Activated CD4-positive, alpha-beta T cell treated with anti-CD3 and anti-CD28 coated beads, Interleukin-2, amount 10 ng/mL, durations not matched to agents 7 days and 5 days (primary cell): Measurements from ENCODE around the gene LRRC26. TPM values are rescaled to one million over a fixed set of nuclear protein-coding genes. Genes with fewer than 3 reads are reported as not detected.

ENCODE experiments used
- CTCF ChIA-PET: fragments of 350-600 bp; sonication (Branson Sonifier 250); formaldehyde crosslinking; loops from one replicate; lab custom pipeline; 2021; ENCODE audit warnings: antibody characterized with exemption; lab: Charles Lee
- POLR2A ChIA-PET: fragments of 350-600 bp; sonication (Branson Sonifier 250); formaldehyde crosslinking; loops from one replicate; lab custom pipeline; 2021; ENCODE audit warnings: antibody characterized with exemption; lab: Charles Lee
- DNase-seq: peaks from one replicate; pipeline ENCODE4 v3.0.0-alpha.2; 2020
- H3K27ac Mint-ChIP-seq: one replicate; pipeline ENCODE4 v1.8.0; 2021; ENCODE audit warnings: mild to moderate bottlenecking, moderate library complexity, mixed read lengths
- H3K27me3 Mint-ChIP-seq: one replicate; pipeline ENCODE4 v1.8.0; 2021; ENCODE audit warnings: mixed read lengths
- H3K36me3 Mint-ChIP-seq: one replicate; pipeline ENCODE4 v1.8.0; 2021; ENCODE audit warnings: low read depth, mixed read lengths
- H3K4me1 Mint-ChIP-seq: one replicate; pipeline ENCODE4 v1.8.0; 2021; ENCODE audit warnings: mixed read lengths
- H3K4me3 Mint-ChIP-seq: one replicate; pipeline ENCODE4 v1.8.0; 2021; ENCODE audit warnings: mild to moderate bottlenecking, moderate library complexity, mixed read lengths
- H3K9me3 Mint-ChIP-seq: one replicate; pipeline ENCODE4 v1.8.0; 2021; ENCODE audit warnings: mixed read lengths
- total RNA-seq, 2 experiments: library from RNA; stranded (reverse); gene quantifications; one replicate each; pipeline ENCODE4 v1.2.3, GENCODE V29; 2021

LRRC26 gene
- total RNA-seq, 2 experiments from 2014 or later, result not detected

DNA sequence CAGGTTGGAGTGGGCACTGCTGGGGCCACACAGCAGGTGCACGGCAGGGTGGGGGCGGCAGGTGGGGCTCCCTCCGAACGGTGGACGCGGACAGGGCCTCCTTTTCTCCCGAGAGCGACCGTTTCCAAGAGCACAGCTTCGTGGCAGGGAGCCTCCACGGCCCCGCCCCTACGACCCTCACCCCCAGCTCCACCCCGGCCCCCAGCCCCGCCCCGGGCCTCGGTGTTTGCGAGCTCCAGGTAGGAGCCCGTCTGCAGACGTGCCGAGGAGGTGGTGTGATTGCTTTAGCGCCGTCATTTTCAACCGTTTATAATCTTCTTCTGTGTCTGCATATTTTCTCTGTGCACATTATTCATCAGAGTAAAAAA is 22.1 kb downstream of the LRRC26 start:
- CTCF ChIA-PET, result no interaction called here
- peaks cover 3% of the 10 kb centered on the region for H3K27me3 Mint-ChIP-seq
- no peaks in the 10 kb centered on the region for H3K9me3 Mint-ChIP-seq
- H3K27ac Mint-ChIP-seq, result no peak overlapping the region
- peaks cover 4% of the 10 kb centered on the region for H3K4me1 Mint-ChIP-seq
- POLR2A ChIA-PET, result no interaction called here
- no peak for DNase-seq
- H3K36me3 Mint-ChIP-seq, result no peaks in the 10 kb centered on the region
- no peak overlapping the region for H3K4me3 Mint-ChIP-seq

DNA sequence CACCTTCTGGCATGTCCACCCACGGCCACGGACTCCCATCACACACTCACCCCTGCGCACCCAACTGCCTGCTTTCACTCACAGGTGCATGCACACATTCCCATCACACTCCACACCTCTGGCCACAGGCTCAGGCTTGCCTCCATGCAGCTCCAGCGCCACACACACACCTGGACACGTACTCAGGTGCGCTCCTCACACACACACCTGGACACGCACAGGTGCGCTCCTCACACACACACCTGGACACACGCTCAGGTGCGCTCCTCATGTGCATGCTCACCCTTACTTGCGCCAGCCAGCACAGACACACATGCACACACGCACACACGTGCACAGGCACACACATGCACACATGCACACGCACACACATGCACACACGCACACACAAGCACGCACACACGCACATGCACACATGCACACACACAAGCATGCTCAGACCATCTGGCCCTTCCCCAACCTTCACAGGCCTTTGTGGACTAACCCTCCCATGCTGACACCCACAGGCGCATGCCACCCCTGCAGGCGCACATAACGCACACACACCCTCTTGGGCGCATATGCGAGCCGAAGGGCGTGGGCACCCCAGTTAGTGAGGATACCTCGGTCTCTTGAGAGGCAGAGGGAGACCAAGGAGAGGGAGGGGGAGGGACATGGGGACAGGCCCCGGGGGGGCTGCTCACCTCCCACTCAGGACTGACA is 22.6 kb downstream of the LRRC26 start:
- H3K27ac Mint-ChIP-seq, result no peak overlapping the region
- no peak for DNase-seq
- no peaks in the 10 kb centered on the region for H3K9me3 Mint-ChIP-seq
- H3K27me3 Mint-ChIP-seq, result peaks cover 5% of the 10 kb centered on the region
- ChIA-PET CTCF (no interaction called here), POLR2A (no interaction called here)
- H3K4me1 Mint-ChIP-seq, result peaks cover 4% of the 10 kb centered on the region
- H3K36me3 Mint-ChIP-seq, result no peaks in the 10 kb centered on the region
- no peak overlapping the region for H3K4me3 Mint-ChIP-seq

DNA sequence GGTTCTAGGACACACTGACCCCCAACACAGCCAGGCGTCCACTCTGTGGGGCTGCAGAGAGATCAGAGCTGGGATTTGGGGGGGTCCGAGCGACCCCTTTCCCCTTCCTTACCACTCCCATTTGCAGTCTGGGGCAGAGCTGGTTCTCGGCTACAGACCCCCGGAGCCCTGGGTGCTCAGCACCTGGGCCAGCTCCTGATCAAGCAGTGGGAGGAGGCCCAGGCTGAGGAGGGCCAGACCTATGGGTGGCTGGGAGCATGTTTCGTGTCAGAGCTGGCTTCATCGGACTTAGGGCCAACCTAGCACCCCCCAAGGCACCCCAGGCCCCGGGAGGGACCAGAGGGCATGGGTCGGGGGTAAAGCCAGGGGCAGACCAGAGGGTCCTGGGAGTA is 23.3 kb downstream of the LRRC26 start:
- peaks cover 11% of the 10 kb centered on the region for H3K27me3 Mint-ChIP-seq

DNA sequence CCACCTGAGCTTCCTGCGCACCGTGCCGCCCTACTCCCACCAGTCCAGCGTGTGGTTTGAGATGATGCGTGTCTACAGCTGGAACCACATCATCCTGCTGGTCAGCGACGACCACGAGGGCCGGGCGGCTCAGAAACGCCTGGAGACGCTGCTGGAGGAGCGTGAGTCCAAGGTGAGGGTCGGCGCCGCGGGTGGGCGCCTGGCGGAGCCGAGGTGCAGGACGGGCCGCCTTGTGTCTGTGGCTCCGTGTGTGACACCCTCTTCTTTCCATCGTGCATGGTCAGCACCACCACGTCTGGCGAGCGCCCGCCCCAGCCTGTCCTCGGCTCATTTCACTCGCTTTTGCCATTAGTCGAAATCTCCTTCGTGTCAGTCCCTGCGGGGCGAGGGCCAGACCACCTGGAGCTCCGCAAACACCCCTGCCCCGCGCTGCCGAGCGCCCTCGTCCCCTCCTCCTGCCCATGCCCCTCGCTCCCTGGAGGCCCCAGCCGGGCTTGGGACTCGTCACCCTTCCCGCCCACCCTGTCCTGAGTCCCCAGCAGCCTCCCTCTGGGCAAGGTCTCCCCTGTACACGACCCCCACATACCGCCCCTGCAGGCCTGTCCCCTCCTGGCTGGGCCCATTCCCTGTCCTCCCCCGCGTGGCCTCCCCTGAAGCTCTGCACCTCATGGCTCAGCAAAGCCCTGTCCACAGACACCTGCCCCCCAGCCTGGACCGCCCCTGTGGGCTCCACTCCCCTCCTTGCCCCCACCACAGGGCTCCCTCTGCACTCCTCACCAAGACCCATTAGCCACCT is 23.9 kb downstream of the LRRC26 start:
- POLR2A ChIA-PET, result no interaction called here
- H3K9me3 Mint-ChIP-seq, result no peaks in the 10 kb centered on the region
- CTCF ChIA-PET, result no interaction called here
- no peak for DNase-seq
- H3K36me3 Mint-ChIP-seq, result no peaks in the 10 kb centered on the region
- H3K4me1 Mint-ChIP-seq, result peaks cover 7% of the 10 kb centered on the region
- H3K27ac Mint-ChIP-seq, result no peak overlapping the region
- H3K4me3 Mint-ChIP-seq, result no peak overlapping the region
- H3K27me3 Mint-ChIP-seq, result peaks cover 14% of the 10 kb centered on the region

More for the DNA sequence above, 23.3 kb downstream of the LRRC26 start:
- H3K27ac Mint-ChIP-seq, result no peak overlapping the region
- H3K4me3 Mint-ChIP-seq, result no peak overlapping the region
- H3K9me3 Mint-ChIP-seq, result no peaks in the 10 kb centered on the region
- ChIA-PET CTCF (no interaction called here), POLR2A (no interaction called here)
- peaks cover 6% of the 10 kb centered on the region for H3K4me1 Mint-ChIP-seq
- H3K36me3 Mint-ChIP-seq, result no peaks in the 10 kb centered on the region
- no peak for DNase-seq

DNA sequence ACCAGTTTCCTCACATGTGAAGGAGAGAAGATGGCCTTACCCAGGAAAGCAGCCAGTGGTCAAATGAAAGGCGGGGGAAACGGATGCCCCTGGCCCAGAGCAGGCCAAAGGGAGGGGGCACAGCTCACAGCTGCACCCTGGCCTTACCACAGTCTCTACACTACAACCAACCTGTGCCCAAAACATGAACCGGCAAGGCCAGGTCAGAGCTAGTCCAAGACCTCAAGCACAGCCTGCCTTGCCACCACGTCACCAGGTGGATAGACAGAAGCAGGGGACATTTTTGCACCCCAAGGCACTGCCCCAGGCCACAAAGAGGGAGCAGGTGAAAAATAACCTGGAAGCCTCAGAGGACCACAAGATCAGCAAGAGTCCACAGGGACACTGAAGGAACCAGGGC is 26.4 kb downstream of the LRRC26 start:
- ChIA-PET CTCF (no interaction called here), POLR2A (no interaction called here)
- Mint-ChIP-seq H3K36me3 (no peaks in the 10 kb centered on the region), H3K9me3 (no peaks in the 10 kb centered on the region), H3K27ac (no peak overlapping the region), H3K27me3 (peaks cover 33% of the 10 kb centered on the region), H3K4me1 (peaks cover 10% of the 10 kb centered on the region), H3K4me3 (no peak overlapping the region)
- DNase-seq, result no peak

DNA sequence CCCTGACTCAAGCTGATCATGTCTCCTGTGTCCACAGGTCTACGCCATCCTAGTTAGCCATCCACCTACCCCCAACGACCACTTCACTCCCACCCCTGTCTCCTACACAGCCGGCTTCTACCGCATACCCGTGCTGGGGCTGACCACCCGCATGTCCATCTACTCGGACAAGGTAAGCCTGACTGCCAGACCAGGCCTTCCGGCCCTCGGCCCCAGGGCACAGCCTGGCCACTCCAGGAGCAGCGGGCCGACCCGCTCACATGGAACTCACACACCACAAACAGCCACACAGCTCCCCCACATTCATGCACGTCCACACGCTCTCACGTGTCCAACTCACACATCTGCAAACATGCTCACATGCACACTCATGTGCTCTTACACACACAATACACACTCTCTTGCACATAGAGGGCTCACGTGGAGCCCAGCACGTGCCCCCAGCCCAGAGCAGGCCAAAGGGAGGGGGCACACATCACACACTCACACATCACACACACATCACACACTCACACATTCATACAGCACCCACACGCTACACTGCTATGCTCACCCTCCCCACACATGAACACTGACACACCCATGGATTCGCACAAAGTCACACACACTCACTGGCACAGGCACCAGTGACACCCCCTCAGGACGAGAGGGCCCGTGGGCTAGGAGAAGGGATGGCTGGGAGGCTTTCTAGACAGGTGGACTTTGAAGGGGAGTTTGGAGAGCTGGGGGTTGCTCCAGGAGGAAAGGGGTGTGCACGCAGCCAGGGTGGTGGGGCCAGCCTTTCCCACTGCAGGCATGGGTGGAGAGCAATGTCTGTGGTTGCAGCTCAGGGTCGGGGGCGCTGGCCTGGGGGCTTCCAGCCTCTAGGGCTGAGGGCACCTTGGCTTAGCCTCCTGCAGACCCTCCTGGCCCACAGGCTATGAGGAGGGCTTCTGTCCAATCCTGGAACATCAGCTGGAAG is 27.6 kb downstream of the LRRC26 start:
- Mint-ChIP-seq H3K9me3 (no peaks in the 10 kb centered on the region), H3K4me1 (peaks cover 14% of the 10 kb centered on the region), H3K36me3 (no peaks in the 10 kb centered on the region), H3K4me3 (no peak overlapping the region), H3K27me3 (peaks cover 43% of the 10 kb centered on the region), H3K27ac (no peak overlapping the region)
- DNase-seq, result no peak
- ChIA-PET CTCF (interaction anchor here (1.7 kb wide), 1 partner anchor 13 kb away, joined by 4 read pairs; no protein-coding TSS in a partner anchor), POLR2A (no interaction called here)

DNA sequence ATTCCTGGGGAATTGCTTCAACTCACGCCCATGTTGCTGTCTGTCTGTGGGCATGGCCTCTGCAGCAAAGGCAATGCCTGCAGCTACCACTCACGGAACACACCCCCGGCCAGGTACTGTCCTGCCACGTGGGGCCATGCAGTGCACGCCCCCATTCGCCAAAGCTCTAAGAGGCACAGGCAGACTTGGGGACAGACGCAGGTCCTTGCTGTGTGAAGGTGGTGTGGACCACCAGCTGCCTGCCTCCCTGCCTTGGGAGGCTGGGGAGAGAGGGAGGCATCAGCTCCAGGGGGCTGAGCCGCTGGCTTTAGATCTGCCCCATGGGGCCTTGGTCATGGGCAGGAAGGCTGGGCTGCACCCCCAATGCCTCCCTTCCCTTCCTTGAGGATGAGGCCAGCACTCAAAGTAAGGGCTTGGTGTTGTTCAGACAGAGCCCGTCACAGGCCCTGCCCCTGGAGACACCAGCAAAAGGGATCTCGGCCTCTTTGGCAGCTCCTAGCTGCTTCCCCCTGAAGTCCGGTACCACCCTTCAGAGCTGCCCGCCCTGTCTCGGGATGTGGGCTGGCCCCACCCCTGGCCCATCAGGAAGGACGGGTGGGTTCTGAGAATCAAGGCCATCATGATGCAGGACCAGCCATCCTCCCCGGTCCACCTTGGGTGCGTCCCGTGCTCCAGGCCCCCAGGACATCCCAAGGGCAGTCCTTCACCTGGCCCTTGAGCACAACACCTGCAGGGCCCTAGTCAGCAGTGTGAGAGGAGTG is 28.6 kb downstream of the LRRC26 start:
- CTCF ChIA-PET, result interaction anchor here (1.4 to 1.7 kb wide), 2 partner anchors 12 to 95 kb away, joined by 4 read pairs; partner anchors contain the start of gene NPDC1
- POLR2A ChIA-PET, result no interaction called here

DNA sequence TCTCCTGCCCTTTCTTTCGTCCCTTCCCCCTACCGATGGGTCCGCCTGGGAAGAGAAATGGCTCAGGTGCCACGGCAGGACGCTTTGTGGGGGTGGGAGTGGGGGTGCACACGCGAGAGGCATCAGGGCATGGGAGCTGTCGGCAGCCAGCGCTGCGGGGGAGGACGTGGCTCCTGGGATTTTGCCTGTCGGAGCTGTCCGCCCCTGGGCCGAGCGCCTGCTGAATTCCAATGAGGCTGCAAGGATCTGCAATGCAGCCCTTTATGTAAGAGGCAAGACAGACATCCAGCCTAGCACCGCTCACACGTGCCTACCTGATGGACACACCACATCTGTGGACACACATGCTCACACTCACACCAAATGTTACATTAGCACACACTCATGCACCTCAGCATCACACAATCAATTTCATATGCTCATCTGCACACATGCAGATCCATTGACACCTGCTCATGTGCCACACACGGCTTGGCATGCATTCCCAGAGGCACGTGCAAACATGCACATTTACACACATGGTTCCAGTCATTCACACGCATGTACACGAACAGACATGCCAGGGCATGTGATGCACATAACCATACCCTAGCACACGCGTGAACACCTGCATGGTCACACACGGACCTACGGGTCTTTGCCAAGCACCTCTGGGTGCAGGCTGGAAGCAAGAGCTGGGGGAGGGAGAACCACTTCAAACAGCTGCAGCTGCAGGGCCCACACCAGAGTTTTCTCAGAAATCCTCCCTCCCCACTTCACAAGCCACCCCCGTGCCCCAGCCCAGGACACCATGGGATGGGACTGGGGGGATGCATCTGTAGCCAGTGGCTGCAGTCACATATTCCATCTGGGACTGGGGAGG is 29.5 kb downstream of the LRRC26 start:
- H3K27me3 Mint-ChIP-seq, result peaks cover 48% of the 10 kb centered on the region
- H3K36me3 Mint-ChIP-seq, result no peaks in the 10 kb centered on the region
- peaks cover 14% of the 10 kb centered on the region for H3K4me1 Mint-ChIP-seq
- no peaks in the 10 kb centered on the region for H3K9me3 Mint-ChIP-seq
- ChIA-PET CTCF (interaction anchor here (1.1 to 2.4 kb wide), 4 partner anchors 9 to 94 kb away, joined by 4 to 9 read pairs (median 4); partner anchors contain the start of gene NPDC1), POLR2A (no interaction called here)
- H3K4me3 Mint-ChIP-seq, result no peak overlapping the region
- H3K27ac Mint-ChIP-seq, result no peak overlapping the region
- DNase-seq, result no peak

More for the DNA sequence above, 28.6 kb downstream of the LRRC26 start:
- no peaks in the 10 kb centered on the region for H3K36me3 Mint-ChIP-seq
- no peak overlapping the region for H3K27ac Mint-ChIP-seq
- no peaks in the 10 kb centered on the region for H3K9me3 Mint-ChIP-seq
- no peak for DNase-seq
- H3K4me1 Mint-ChIP-seq, result peaks cover 14% of the 10 kb centered on the region
- H3K4me3 Mint-ChIP-seq, result no peak overlapping the region
- peaks cover 43% of the 10 kb centered on the region for H3K27me3 Mint-ChIP-seq

DNA sequence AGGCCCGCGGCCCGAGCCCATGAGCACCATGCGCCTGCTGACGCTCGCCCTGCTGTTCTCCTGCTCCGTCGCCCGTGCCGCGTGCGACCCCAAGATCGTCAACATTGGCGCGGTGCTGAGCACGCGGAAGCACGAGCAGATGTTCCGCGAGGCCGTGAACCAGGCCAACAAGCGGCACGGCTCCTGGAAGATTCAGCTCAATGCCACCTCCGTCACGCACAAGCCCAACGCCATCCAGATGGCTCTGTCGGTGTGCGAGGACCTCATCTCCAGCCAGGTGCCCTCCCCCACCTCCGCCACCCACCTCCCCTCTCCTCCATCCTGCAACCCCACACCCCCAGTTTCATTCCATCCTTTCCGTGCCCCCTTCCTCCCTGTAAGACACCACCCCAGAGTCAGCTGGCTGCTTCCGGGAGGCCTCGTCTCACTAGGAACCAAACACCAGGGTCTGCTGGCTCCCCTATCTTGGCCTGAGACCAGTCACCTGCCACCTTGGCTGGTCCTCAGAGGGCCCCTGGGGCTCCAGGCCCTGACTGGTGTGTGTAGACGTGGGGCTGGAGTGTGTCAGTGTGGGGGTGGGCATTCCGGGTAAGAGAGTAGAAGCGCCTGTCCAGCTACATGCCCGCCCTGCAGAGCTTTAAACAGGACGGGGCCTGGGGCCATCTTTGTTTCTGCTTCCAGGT is 30.2 kb downstream of the LRRC26 start:
- no peak overlapping the region for H3K27ac Mint-ChIP-seq
- no peak overlapping the region for H3K4me3 Mint-ChIP-seq
- ChIA-PET CTCF (interaction anchor here (1.1 to 2.4 kb wide), 2 partner anchors 10 kb away, joined by 4 to 9 read pairs; no protein-coding TSS in a partner anchor), POLR2A (no interaction called here)
- peaks cover 14% of the 10 kb centered on the region for H3K4me1 Mint-ChIP-seq
- H3K9me3 Mint-ChIP-seq, result no peaks in the 10 kb centered on the region
- DNase-seq, result no peak
- peaks cover 48% of the 10 kb centered on the region for H3K27me3 Mint-ChIP-seq
- H3K36me3 Mint-ChIP-seq, result no peaks in the 10 kb centered on the region

DNA sequence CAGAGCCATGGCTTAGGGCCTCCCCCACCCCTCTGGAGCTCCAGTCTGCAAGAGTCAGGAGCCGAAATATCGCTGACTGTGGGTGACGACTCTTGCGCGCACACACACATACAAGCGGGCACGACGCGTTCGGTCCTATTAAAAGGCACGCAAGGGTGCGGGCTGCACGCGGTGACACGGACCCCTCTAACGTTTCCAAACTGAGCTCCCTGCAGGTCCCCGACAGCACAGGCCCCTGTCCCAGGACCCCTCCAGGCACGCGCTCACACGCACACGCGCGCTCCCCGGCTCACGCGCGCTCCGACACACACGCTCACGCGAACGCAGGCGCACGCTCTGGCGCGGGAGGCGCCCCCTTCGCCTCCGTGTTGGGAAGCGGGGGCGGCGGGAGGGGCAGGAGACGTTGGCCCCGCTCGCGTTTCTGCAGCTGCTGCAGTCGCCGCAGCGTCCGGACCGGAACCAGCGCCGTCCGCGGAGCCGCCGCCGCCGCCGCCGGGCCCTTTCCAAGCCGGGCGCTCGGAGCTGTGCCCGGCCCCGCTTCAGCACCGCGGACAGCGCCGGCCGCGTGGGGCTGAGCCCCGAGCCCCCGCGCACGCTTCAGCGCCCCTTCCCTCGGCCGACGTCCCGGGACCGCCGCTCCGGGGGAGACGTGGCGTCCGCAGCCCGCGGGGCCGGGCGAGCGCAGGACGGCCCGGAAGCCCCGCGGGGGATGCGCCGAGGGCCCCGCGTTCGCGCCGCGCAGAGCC is 31.0 kb downstream of the LRRC26 start, which contains the start of gene GRIN1:
Gene GRIN1 (plus strand): TSS at position 433 of the 746 bp plus-strand sequence. CDS start 333 bp downstream, outside the sequence.
- ChIA-PET CTCF (interaction anchor here (1.1 to 2.4 kb wide), 3 partner anchors 9 to 11 kb away, joined by 3 to 9 read pairs (median 4); no protein-coding TSS in a partner anchor), POLR2A (no interaction called here)
- peak; percentile 45 for DNase-seq
- H3K4me1 Mint-ChIP-seq, result peaks cover 14% of the 10 kb centered on the region
- no peaks in the 10 kb centered on the region for H3K36me3 Mint-ChIP-seq
- H3K4me3 Mint-ChIP-seq, result no peak within 1 kb of the TSS
- H3K9me3 Mint-ChIP-seq, result no peaks in the 10 kb centered on the region
- peaks cover 50% of the 10 kb centered on the region for H3K27me3 Mint-ChIP-seq
- H3K27ac Mint-ChIP-seq, result no peak within 1 kb of the TSS
